Stomach (tissue), 9 donors: Measurements from ENCODE around the gene SERTAD3. TPM values are rescaled to one million over a fixed set of nuclear protein-coding genes. Genes with fewer than 3 reads are reported as not detected.

Source experiments
- DNase-seq, 2 donors: peaks; one replicate each; pipeline versions ENCODE4 v3.0.0 to v3.0.0-alpha.2; 2013 to 2019
- H3K27ac ChIP-seq, 5 donors: fragments of 200-600 bp in 4 of 5; sonication (generic) in 4 of 5; one replicate each; pipeline ENCODE4 v1.5.1; 2013 to 2019; ENCODE audit warnings: mild to moderate bottlenecking in 1 of 5, moderate library complexity in 1 of 5
- H3K27me3 ChIP-seq, 3 donors: fragments of 200-600 bp; sonication (generic); one replicate each; pipeline ENCODE4 v1.5.1; 2017 to 2019; ENCODE audit warnings: mixed run types in 1 of 3
- H3K36me3 ChIP-seq, 4 donors: fragments of 200-600 bp; sonication (generic); 1 replicate in 3 of 4; 2 replicates in 1 of 4; pipeline ENCODE4 v1.5.1; 2016 to 2019
- H3K4me1 ChIP-seq, 4 donors: fragments of 200-600 bp; sonication (generic); one replicate each; pipeline ENCODE4 v1.5.1; 2016 to 2019
- H3K4me3 ChIP-seq, 4 donors: fragments of 200-600 bp; sonication (generic) in 3 of 4; one replicate each; pipeline ENCODE4 v1.5.1; 2016 to 2019; ENCODE audit warnings: mild to moderate bottlenecking in 1 of 4
- H3K9me3 ChIP-seq, 4 donors: fragments of 200-600 bp; sonication (generic); one replicate each; pipeline ENCODE4 v1.5.1; 2016 to 2019
- EP300 ChIP-seq: sonication (generic); formaldehyde crosslinking; IDR thresholded peaks from one replicate; pipeline ENCODE4 v1.6.1; 2017; ENCODE audit warnings: antibody characterized with exemption
- POLR2A ChIP-seq, 4 donors: fragments of 450-650 bp; IDR thresholded peaks; one replicate each; pipeline ENCODE4 v1.6.1; 2016; ENCODE audit warnings: antibody characterized with exemption in 4 of 4, control low read depth in 2 of 4, mild to moderate bottlenecking in 1 of 4, moderate library complexity in 1 of 4
- POLR2AphosphoS5 ChIP-seq, 3 donors: sonication (generic); formaldehyde crosslinking; IDR thresholded peaks; one replicate each; pipeline ENCODE4 v1.6.1; 2016; ENCODE audit warnings: antibody characterized with exemption in 3 of 3
- WGBS, 5 donors: extraction: QIAGEN DNeasy Blood & Tissue Kit in 3 of 5; methylation state at CpG; one replicate each; pipeline versions ENCODE4 v1.1.5 to v1.1.7; 2013 to 2018; 5-methylcytosine and 5-hydroxymethylcytosine counted together
- intact Hi-C: fragments of 100-400 bp; cut with DNase I; formaldehyde crosslinking; loops from one replicate; pipeline ENCODE4 v1.15.1; 2023; ENCODE audit warnings: low total_unique reads
- polyA plus RNA-seq, 3 donors: library from polyadenylated mRNA; stranded (reverse); fragments of 200-250 nt; gene quantifications; one replicate each; pipeline ENCODE4 v1.2.3, GENCODE V29; 2013
- total RNA-seq, 5 donors: library from RNA; depleted of rRNA; stranded (reverse); fragments of >200 nt; gene quantifications; one replicate each; pipeline versions ENCODE4 v1.1.0 to v1.2.3, GENCODE V29; 2014 to 2016
- TF ChIP-seq, protein P1 (sequence below), 7 experiments: fragments of 450-650 bp in 4 of 7; fragments of 200-600 bp in 3 of 7; sonication (generic) in 3 of 7; IDR thresholded peaks; one replicate each; pipeline ENCODE4 v1.5.1; 2016 to 2019; ENCODE audit warnings: antibody characterized with exemption in 7 of 7, control low read depth in 2 of 7, mild to moderate bottlenecking in 1 of 7
- donor health status: healthy with polysubstance abuse.
- donor health status: Bipolar disorder and iron deficiency.
- donor health status: healthy.

Gene SERTAD3
- total and polyA plus RNA-seq, 8 donors: 6.2 to 41.4 (median 27.7) TPM

DNA sequence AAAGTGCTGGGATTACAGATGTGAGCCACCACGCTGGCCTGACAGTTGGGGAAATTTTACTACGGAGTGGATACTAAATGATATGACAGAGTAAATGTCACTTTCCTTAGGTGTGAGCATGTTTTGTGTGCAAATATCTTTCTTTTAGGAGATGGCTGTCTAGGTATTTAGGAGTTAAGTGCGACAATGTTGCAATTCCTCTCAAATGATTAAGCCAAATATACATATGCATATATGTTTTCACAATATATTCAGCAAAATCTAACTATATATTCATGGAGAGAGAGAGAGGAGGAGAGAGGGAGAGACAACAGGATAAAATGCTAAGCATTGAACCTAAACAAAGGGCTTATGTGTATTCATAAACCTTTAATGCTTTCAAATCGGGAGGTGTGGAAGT, 5.4 kb upstream of the SERTAD3 start:
- TF ChIP-seq, protein P1, sequence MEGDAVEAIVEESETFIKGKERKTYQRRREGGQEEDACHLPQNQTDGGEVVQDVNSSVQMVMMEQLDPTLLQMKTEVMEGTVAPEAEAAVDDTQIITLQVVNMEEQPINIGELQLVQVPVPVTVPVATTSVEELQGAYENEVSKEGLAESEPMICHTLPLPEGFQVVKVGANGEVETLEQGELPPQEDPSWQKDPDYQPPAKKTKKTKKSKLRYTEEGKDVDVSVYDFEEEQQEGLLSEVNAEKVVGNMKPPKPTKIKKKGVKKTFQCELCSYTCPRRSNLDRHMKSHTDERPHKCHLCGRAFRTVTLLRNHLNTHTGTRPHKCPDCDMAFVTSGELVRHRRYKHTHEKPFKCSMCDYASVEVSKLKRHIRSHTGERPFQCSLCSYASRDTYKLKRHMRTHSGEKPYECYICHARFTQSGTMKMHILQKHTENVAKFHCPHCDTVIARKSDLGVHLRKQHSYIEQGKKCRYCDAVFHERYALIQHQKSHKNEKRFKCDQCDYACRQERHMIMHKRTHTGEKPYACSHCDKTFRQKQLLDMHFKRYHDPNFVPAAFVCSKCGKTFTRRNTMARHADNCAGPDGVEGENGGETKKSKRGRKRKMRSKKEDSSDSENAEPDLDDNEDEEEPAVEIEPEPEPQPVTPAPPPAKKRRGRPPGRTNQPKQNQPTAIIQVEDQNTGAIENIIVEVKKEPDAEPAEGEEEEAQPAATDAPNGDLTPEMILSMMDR (IDR thresholded peaks at IDR 0.05): no peak
- TF ChIP-seq POLR2A (IDR thresholded peaks at IDR 0.05): no peak
- no peak for TF ChIP-seq POLR2AphosphoS5 (IDR thresholded peaks at IDR 0.05)
- DNase-seq: no peak
- 87 to 91% (median 91%) methylated on average over 4 of the region's 4 CpGs for WGBS, 5 donors
- H3K9me3 ChIP-seq: no peaks in the 10 kb centered on the region
- no peaks in the 10 kb centered on the region for H3K27me3 ChIP-seq
- H3K27ac ChIP-seq: no peak overlapping the region
- no peak overlapping the region for H3K4me3 ChIP-seq
- intact Hi-C loops: no loop called here
- H3K4me1 ChIP-seq: peaks cover 6 to 23% (median 14%) of the 10 kb centered on the region in 4 donors
- peaks cover 16 to 62% (median 47%) of the 10 kb centered on the region in 4 donors for H3K36me3 ChIP-seq

DNA sequence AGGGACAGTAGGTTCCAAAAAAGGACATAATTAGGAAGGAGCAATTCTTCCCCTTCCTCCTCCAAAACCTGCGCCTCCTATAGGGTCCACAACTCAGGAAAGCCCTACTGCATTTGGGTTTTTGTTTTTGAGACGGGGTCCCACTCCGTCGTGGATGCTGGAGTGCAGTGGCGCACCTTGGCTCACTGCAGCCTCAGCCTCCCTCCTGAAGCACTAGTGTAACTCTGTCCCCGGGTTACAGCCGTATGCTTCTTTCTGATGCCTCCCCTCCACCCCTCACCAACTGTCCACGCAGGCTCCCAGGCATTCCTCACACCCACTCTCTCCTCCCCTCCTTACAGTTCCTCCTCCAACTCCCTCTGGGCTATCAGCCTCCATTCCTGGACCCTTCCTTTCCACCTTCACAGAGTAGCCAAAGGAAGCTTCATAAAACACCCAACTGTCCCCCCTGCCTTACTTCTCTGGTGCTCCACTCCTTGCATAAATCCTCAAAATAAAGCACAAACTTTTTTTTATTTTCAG, 2.2 kb upstream of the SERTAD3 start:
- intact Hi-C loops: no loop called here
- Histone ChIP-seq H3K27ac (peak overlapping the region in 3 of 5 donors; percentile 92 to 98 (median 94)), H3K27me3 (no peaks in the 10 kb centered on the region), H3K9me3 (no peaks in the 10 kb centered on the region), H3K4me3 (no peak overlapping the region), H3K4me1 (peaks cover 20 to 32% (median 27%) of the 10 kb centered on the region in 4 donors), H3K36me3 (peaks cover 23 to 55% (median 49%) of the 10 kb centered on the region in 4 donors)
- no peak for TF ChIP-seq POLR2A (IDR thresholded peaks at IDR 0.05)
- TF ChIP-seq POLR2AphosphoS5 (IDR thresholded peaks at IDR 0.05): no peak
- TF ChIP-seq, protein P1 (IDR thresholded peaks at IDR 0.05): no peak
- no peak for TF ChIP-seq EP300
- no peak for DNase-seq
- 69 to 82% (median 72%) methylated on average over 8 of the region's 8 CpGs for WGBS, 5 donors

DNA sequence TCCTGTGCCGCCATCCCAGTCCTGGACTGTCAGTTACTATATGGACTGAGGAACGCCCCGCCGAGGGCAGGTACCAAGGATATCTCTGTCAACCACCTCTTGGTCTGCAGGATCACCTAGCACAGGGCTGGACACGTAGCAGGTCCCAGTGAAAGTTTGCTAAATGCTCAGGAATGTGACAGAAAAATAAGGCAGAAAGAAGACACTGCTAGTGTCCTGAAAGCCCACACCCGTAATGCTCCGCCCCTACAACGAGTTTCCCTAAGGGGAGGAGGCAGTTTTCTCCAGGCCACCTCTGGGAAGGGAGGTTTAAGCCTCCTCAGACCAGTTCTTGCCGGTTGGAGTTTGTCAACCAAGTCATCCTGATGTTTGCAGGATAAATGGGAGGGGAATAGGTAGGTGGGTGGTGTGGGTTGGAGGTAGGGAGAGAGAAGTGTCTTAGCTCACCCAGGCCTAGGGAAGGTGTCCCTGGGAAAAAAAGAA, 1.7 kb upstream of the SERTAD3 start:
- Histone ChIP-seq H3K36me3 (peaks cover 23 to 55% (median 49%) of the 10 kb centered on the region in 4 donors), H3K4me3 (no peak overlapping the region), H3K27me3 (no peaks in the 10 kb centered on the region), H3K27ac (peak overlapping the region; percentile 92 to 100 (median 98)), H3K9me3 (no peaks in the 10 kb centered on the region), H3K4me1 (peaks cover 20 to 37% (median 32%) of the 10 kb centered on the region in 4 donors)
- WGBS, 5 donors: 35 to 54% (median 51%) methylated on average over 9 of the region's 9 CpGs
- DNase-seq: peak in 1 of 2 donors; percentile 83
- TF ChIP-seq POLR2A (IDR thresholded peaks at IDR 0.05) (no peak), POLR2AphosphoS5 (IDR thresholded peaks at IDR 0.05) (no peak), EP300 (no peak)
- TF ChIP-seq, protein P1 (IDR thresholded peaks at IDR 0.05): no peak
- intact Hi-C loops: no loop called here

DNA sequence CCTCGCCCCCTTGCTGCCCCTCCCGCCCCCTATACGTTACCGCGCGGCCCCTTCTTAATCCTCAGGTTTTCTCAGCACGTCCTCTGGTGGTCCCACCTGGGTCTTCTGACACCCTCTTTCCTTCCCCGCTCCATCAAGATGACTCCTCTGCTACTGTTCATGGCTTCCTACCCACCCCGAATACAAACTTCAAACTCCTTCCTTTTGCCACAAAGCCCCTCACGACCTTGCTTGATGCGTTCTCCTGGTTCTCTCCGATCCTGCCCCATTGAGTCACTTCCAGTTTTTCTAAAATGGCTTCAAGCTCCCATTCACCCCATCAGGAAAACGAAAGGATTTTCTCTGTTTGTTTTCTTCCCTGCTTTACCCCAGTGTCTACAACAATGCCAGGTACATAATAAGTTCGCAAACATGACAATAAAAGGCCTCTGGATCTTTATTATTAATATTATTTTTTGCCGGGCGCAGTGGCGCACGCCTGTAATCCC, 734 bp upstream of the SERTAD3 start:
- Histone ChIP-seq H3K4me1 (peaks cover 20 to 45% (median 38%) of the 10 kb centered on the region in 4 donors), H3K36me3 (peaks cover 28 to 57% (median 52%) of the 10 kb centered on the region in 4 donors), H3K9me3 (no peaks in the 10 kb centered on the region), H3K27me3 (no peaks in the 10 kb centered on the region), H3K27ac (peak overlapping the region; percentile 92 to 100 (median 98)), H3K4me3 (peak overlapping the region; percentile 69 to 98 (median 88))
- TF ChIP-seq EP300: no peak
- no peak for TF ChIP-seq POLR2A (IDR thresholded peaks at IDR 0.05)
- TF ChIP-seq, protein P1 (IDR thresholded peaks at IDR 0.05): peak in 2 of 7 experiments; percentile 20 to 22
- no peak for TF ChIP-seq POLR2AphosphoS5 (IDR thresholded peaks at IDR 0.05)
- no peak for DNase-seq
- intact Hi-C loops: no loop called here
- 6 to 15% (median 8%) methylated on average over 18 of the region's 18 CpGs for WGBS, 5 donors
